Glomerular visceral epithelial cell (primary cell): Measurements from ENCODE around the gene FOS.

Experiments used
- DNase-seq: peaks from one replicate; pipeline ENCODE4 v3.0.0-alpha.2; 2016; ENCODE audit errors: extremely low spot score

The FOS gene

GRCh38 chr14:75318353-75318752 is 39.7 kb downstream of the FOS start:
- DNase-seq, result no peak

GRCh38 chr14:75319021-75319420 is 40.4 kb downstream of the FOS start:
- no peak for DNase-seq

- no peak for DNase-seq
Measured at GRCh38 chr14:75320196-75320595, 41.6 kb downstream of the FOS start.

GRCh38 chr14:75322746-75323145 is 44.1 kb downstream of the FOS start:
- no peak for DNase-seq

GRCh38 chr14:75323571-75323970 is 44.9 kb downstream of the FOS start:
- DNase-seq, result no peak

GRCh38 chr14:75328558-75329155 is 50.0 kb downstream of the FOS start:
- DNase-seq, result no peak

- no peak for DNase-seq
Measured at GRCh38 chr14:75329369-75329768, 50.7 kb downstream of the FOS start.

GRCh38 chr14:75331471-75331870 is 52.8 kb downstream of the FOS start:
- DNase-seq, result no peak
